Activated CD4-positive, alpha-beta T cell treated with anti-CD3 and anti-CD28 coated beads for 1 hour (primary cell): ENCODE results near the gene SCAMP1.
"Not testable (repeated sequence)": the region's sequence is repeated elsewhere in the genome, so short reads cannot be mapped to it uniquely, and the experiment has no call there.

Experiments
- DNase-seq: peaks from one replicate; pipeline ENCODE4 v3.0.0-alpha.2; 2020

Gene SCAMP1

DNA sequence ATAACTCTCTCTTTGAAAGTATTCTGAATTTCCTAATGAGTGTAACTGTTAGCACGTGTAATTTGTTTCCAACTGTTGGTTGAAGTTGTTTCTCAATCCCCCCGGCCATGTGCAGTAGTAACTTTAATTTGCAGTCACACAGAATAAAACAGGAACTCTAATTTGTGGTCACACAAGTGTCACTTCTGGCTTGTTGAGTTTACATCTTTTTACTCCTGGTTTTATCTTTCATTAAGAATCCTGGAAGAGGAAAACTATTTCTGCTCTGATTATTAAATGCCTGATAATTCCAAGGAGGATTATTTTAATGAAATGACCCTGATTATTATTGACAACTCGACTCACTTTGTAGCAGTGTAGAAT is 1.2 kb downstream of the SCAMP1 start:
- no peak for DNase-seq

DNA sequence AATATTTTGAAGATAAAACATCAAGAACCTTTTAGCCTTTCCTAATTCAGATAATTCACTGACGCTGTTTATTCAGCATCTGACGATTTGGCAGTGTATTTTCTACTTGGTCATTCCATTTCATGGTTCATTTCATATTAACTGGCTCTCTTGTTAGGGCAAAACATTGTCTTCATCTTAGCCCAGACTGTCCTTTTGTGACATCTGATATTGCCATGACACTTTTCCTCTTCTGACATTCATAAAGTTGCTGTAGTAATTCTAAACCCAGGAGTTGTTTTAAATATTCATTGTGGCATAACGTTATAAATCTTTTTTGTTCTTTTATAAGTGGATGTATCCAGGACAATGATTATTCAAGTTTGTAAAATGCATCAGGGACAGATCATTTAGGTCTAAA is 1.8 kb downstream of the SCAMP1 start:
- no peak for DNase-seq

DNA sequence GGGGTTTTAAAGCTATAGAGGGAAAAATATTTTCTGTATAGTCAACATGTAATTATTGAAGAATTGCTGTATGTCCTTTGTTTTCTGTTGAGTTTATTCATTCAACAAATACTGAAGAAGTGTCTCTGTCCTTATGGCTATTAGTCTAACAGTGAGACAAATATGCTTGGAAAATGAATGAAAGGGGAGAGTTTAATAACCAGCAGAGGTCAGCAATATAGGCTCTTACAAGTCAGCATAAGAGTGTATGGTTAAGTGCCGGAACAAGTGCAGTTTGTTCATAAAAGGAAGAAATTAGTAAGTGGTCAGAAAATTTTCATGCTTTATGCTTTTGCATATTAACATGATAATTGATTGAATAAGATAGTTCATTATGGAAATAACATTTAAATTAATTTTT is 3.6 kb downstream of the SCAMP1 start:
- DNase-seq = no peak

DNA sequence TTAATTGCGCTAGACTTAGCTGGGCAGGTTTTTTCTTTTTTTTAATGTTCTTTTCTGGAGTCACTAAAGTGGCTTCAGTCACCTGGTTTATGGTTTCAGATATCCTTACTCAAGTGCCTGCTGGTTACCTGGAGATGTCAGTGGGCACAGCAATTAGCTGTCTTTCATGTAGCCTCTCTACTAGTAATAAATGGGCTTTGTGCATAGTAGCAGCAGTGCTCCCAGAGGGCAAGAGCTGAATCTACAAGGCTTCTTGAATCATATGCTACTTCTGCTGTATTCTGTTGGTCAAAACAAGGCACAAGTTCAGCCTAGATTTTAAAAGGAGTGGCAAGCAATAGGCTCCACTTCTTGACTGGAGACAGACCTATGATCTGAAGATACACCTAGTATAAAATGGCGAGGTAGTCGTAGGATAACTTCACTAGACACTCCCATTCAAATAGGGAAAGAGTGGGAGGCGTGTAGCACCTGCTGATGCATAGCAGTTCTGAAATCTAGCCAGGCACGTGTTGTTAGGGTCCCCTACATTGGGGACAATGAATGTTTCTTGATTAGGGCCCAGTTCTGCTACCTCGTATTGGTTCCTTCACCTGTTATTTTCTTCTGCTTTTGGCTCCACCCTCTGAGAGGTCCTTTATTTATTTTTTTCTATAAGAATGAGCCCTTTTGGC is 7.0 kb downstream of the SCAMP1 start:
- no peak for DNase-seq

DNA sequence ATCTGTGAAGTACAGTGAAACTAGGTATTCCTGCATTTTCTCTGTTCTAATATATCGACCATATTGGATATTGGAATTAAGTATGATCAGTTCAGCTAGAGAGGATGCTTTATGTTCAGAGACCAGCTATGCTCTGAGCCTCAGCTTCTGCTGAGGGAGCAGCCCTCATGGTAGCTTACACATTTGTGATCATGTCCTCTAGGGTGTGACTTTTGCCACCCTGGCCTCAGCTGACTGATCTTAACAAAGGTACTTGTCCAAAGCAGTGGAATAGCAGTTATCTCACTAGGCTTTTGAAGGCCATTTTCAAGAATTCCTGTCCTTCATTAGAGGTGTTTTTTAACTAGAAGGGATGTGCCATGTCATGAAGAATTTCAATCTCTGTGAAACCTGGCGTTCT is 9.3 kb downstream of the SCAMP1 start:
- no peak for DNase-seq

DNA sequence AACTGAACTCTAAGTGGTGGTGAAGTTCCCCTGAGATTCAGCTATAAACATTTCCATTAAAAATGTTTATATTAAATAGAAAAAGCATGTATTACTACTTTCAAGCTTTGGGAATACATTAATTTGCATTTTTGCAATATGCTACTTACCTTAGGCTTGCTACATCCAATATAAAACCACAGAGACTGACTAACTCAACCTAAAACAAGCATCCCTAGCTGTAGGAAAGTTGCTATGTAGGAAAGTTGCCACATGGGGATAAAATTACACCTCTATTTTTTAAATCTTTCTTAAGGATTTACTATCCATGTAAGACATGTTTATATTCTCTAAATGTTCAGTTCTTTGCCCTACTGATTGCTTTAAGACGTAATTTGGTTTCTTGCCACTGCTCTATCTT is 12.8 kb downstream of the SCAMP1 start:
- DNase-seq = no peak

DNA sequence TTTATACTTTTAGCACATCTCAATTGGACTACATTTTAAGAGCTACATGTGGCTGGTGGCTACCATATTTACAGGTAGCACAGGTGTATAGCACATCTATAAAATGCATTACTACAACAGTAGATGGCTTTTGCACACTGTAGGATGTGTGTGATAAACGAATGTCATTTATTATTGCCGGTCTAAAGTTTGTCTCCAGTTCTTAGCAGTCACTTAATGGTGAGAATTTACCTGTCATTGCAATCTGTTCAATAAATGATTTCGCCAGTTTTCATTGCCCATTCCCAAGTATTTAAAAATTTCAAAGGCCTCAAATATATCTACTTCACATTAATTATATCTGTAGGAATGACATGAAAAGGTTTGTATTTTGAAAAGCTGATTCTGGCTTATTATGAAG is 15.9 kb downstream of the SCAMP1 start:
- DNase-seq = no peak

DNA sequence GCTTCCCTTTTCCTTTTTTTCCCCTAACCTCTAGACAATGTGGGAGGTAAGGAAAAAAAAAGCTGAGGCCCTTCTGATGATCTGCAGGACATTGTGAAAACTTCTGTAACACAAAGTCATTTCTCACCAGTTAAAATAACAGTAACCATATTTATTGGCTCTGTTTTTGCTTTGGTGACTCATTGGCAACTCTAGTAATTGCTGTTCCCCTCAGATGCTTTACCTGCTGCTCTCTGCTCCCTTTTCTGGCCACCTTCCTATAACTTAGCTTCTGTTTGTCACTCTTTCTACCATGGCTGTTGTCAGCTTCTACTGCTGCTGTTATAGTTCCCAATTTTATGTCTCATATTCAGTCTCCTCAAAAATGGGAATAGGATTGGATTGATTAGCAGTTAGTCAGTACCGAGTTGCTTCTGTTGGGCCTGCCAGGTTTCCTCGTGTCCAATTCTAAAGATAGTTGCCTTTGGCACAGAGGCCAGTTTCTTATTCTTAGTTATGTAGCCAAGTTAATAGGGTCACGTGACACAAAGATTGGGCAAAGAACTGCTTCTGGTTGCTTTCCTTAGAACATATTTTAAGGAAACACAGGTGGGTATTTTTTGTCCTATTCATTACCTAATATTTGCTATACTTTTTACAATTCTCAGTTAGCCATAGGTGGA is 16.8 kb downstream of the SCAMP1 start:
- no peak for DNase-seq

DNA sequence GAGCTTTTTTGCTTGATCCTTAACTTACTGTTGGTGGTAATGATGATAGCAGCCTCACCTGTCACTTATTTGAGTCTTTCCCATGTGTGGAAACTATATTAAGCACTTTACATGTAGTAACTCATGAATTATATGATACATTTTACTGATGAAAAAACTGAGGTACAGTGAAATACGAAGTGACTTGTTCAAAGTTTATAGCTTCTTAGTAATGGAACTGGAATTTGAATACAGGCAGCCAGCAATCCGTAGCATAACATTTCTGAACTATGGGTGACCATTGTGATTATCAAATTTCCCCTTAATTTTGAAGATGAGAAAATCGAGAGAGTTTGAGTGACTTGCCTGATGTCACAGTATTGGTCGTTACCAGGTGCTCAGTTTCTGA is 17.3 kb downstream of the SCAMP1 start:
- no peak for DNase-seq

DNA sequence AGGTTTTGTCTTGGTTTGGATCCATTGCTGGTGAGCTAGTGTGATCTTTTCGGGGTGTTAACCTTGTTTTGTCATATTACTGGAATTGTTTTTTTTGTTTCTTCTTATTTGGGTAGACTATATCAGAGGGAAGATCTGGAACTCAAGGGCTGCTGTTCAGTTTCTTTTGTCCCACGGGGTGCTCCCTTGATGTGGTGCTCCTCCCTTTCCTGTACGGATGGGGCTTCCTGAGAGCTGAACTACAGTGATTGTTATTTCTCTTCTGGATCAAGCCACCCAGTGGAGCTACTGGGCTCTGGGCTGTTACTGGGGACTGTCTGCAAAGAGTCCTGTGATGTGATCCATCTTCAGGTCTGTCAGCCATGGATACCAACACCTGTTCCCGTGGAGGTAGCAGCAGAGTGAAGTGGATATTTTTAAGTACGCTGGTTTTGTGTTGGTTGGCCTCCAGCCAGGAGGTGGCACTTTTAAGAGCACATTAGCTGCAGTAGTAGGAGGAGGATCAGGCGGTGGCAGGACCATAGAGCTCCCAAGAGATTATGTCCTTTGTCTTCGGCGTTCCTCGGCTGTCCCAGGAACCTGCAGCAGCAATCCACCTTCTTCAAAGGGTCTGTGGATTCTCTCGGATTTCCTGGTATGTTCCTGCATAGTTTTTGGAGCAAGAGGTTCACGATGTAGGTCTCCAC is 27.2 kb downstream of the SCAMP1 start:
- DNase-seq = no peak

DNA sequence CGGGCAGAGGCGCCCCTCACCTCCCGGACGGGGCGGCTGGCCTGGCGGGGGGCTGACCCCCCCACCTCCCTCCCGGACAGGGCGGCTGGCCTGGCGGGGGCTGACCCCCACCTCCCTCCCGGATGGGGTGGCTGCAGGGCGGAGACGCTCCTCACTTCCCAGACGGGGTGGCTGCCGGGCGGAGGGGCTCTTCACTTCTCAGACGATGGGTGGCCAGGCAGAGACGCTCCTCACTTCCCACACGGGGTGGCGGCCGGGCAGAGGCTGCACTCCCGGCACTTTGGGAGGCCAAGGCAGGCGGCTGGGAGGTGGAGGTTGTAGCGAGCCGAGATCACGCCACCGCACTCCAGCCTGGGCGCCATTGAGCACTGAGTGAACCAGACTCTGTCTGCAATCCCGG is 30.9 kb downstream of the SCAMP1 start:
- not testable (repeated sequence) for DNase-seq

DNA sequence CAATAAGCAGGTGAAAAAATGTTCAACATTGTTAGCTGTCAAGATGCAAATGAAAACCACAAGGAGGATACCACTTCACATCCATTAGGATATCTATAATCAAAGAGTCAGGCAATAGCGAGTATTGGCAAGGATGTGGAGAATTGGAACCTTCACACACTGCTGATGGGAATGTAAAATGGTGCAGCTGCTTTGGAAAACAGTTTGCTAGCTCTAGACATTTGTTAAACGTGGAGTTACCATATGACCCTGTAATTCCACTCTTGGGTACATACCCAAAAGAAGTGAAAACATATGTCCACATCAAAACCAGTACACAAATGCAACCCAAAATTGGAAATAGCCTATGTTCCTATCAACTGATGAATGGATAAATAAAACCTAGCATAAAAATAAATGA is 37.4 kb downstream of the SCAMP1 start:
- DNase-seq = no peak

DNA sequence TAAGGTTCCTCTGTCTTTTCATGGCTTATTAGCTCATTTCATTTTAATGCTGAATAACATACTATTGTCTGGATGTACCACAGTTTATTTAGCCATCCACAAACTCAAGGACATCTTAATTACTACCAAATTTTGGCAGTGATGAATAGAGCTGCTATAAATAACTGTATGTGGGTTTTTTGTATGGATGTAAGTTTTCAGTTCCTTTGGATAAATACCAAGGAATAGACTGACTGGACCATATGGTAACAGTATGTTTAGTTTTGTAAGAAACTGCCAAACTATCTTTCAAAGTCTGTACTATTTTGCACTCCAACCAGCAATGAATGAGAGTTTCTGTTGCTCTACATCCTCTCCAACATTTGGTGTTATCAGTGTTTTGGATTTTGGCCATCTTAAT is 38.7 kb downstream of the SCAMP1 start:
- DNase-seq = no peak

DNA sequence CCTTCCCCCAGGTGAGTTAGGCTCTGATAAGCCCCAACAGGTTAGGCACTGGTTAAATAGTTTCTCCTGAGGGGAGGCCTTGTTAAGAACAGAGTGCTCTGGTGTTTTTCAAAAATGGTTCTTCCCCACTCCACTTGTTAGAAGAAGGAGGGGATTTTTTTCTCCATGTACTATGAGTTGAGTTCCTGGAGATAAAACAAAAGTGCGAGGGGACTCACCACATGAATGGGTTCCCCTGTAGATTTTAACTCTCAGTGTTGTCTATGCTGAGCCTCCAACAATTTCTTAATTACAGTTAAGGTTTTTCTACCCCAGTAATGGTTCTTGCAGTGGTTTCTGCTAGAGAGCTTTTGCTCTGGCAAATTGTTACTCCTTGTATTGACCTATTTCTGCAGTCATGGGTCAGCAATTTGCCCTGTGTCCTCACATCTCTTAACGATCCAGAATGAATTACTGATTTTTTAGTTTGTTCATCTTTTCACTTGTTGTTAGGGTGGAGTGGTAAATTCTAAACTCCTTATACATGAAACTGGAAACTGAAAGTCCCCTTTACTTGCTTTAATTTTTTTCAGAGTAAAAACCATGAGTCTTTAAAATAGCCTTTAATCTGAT is 44.4 kb downstream of the SCAMP1 start:
- DNase-seq = no peak

DNA sequence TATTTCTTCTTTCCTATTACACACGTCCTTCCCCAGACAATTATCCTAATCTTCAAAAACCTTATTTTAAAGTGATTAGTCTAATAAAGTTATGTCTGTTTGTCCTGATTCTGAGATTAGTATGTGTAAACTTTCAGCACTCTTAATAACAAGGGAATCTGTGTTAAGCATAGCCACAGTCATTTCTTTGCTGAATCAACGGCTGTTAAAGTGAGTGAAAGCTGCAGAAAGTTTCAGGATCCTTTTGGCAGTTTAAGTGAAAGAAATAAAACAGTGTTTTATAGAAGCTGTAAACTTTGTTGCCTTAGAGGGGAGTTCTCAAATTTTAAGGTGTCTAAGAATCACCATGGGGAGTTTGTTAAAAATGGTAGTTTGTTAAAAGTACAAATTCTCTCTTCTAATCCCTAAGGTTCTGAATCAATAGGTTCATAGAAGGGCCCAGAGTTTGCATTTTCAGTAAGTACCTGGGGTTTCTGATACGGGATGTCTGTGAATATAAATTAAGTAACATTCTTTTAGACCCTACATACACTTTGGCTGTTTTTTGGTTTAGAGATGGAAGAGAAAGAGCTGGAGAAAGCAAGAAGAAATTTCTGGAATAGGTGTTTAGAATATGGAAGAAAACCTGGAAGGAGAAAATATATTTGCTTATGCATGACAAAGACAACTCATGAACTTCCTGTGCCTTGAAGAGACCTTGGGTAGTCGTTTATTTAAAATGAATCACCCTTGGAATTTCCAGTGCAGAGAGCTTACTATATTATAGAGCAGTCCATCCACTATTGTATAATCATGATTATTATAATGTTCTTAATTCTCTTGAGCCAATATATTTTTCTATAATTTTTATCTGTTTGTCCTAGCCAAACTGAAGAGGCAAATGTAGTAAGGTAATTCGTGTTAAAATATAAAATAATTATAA is 45.7 kb downstream of the SCAMP1 start:
- DNase-seq = no peak

DNA sequence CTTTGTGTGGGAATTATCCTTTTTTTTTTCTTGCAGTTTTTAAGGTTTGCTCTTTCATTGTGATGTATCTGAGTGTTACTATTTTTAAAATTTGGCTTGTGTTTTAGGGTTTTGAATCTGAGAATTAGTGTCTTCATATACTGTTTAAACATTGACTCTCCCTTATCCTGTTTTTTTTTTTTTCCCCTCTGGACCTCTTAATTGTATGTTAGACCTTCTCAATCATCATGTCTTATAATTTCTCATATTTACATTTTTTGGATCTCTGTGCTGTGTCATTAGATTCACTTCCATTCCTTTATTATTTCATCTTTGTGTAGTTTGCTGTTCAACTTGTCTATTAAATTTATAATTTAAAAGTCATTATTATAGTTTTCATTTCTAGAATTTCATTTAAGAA is 47.0 kb downstream of the SCAMP1 start:
- DNase-seq = no peak

DNA sequence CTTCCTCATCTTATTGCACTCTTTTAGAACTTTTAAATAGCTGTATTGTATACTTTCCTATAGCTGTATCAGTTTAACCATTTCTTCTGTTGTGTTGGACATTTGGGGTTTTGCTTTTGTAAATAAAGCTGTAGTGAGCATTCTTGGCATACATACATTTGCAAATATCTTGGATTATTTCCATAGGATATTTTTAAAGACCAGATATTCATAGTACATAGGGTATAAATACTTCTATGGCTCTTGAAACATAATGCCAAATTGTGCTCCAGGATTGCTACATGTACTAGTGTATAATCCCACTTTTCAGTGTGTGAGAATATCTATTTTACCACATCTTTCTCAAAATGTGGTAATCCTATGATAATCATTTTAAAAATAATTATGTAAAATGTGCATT is 51.2 kb downstream of the SCAMP1 start:
- no peak for DNase-seq

DNA sequence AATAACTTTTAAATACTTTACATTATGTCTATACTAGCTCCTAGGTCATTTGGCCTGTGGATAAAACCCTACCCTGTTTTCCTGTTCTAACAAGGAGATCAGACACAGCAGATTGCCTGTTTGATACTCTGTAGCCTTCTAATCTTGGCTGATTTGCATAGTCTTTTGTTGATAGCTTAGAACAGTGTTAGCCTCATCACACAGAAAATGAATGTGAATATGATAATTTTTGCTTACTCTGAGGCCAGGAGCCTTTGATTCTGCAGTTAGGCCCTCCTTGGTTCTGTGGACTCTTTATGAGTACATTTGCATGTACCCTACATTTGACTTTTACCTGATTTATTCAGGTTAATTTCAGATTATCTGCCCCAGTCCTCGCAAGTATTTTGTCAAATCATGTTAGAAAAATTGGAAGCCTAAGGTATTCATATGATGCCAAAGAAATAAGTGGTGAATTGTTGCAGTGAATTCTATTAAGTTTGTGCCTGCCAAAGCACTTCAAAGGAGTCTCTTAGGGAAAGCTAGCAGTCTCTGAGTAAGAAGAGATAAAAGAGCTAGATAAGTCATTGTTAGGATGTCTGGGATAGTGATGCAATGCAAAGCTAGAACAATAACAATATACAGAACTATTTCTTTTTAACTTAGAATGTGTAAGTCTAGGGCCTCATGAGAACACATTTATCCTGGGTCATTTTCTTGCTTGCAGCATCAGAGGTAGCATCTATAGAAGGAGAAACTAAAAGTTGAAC is 56.4 kb downstream of the SCAMP1 start:
- no peak for DNase-seq

DNA sequence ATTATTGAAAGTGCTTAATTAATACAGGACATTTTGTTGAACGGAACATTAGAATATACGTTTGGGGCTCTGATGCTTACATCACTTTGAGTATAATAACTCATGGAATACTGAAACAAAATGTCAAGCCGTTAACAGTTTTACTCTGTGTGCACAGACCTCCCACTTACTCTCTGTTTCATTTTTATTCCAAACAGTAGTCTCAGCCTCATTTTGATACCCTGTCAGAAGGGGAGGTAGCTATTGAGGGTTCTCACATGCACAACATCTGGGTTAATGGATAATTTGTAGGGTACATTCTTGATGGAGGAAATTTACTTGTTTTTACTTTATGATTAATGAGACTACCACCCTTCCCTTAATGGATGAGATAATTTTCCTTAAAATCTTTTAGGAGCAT is 59.0 kb downstream of the SCAMP1 start:
- no peak for DNase-seq

DNA sequence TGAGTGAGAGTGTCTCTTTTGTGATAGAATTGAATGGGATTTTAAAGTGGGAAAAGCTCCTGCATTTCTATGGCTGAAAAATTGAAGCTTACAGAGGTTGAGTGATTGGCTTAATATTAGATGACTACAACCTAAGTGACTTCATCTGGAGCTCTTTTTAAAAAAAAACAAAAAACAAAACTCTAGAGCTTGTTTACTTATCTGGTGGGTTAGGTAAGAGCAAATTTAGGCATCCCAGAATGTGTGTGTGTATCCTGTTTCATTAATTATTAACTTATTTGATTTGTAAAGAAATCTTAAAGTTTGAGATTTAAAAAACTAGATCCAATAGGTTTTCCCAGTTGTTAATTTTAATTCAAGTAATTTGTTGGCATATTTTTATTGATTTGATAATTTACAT is 60.1 kb downstream of the SCAMP1 start:
- DNase-seq = no peak

DNA sequence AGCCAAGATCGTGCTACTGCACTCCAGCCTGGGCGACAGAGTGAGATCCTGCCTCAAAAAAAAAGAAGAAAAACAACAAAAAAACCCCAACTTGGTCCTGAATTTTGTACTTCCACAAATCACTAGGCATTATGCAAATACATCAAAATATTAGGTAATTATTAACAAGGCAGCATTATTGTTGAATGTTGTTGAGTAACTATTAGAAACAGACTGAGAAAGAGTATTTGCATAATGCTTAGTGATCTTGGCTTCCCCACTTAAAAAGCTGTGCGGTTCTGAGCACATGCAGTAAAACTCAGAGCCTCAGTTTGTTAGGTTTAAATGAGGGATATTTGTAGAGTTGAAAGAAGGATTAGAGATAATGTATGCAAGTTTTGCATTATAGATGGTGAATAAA is 64.2 kb downstream of the SCAMP1 start:
- no peak for DNase-seq

DNA sequence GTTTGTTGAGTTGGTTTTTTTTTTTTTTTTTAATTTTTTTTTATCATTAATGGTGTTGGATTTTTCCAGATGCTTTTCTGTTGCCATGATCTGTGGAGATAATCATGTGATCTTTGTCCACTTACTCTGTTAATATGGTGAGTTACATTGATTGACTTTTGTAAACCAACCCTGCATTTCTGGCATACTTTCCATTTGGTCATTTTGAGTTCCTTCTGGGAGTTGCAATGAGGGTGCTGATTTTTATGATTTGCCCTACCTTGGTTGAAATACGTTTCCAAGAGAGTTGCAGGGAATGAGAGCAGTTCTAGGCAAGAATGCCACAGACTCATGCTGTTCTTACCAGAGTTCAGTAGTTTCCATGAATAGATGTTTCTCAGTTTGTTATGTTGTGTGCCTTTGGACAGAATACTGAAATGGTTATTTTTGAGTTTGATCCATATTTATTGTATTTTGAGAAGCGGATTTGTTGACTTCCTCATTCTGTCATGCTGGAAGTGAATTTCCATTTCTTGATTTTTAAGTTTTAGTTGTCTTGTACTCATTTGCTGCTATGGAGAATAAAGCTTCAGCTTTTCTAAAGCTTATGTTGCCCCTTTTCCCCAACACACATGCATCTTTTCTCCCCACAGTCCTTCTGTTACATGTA is 69.0 kb downstream of the SCAMP1 start:
- DNase-seq = no peak
